Hepatocyte (in vitro differentiated cells): ENCODE measurements around the gene CDK16. TPM values are rescaled to one million over a fixed set of nuclear protein-coding genes. Genes with fewer than 3 reads are reported as not detected.
A peak's percentile ranks its signal among the peaks of the same experiment; 100 is the strongest.

Experiments
- DNase-seq: peaks from one replicate; pipeline ENCODE4 v3.0.0-alpha.2; 2016; ENCODE audit warnings: low spot score
- H2AFZ ChIP-seq: fragments of 200-600 bp; sonication (generic); 2 replicates; pipeline ENCODE4 v1.6.0; 2016; ENCODE audit warnings: antibody characterized with exemption, mild to moderate bottlenecking
- H3K27ac ChIP-seq: fragments of 200-600 bp; sonication (generic); 2 replicates; pipeline ENCODE4 v1.5.1; 2016; ENCODE audit warnings: mild to moderate bottlenecking
- H3K27me3 ChIP-seq: fragments of 200-600 bp; sonication (generic); 2 replicates; pipeline ENCODE4 v1.6.1; 2016
- H3K36me3 ChIP-seq: fragments of 200-600 bp; sonication (generic); replicated peaks from 2 replicates; pipeline ENCODE4 v1.5.1; 2016; ENCODE audit warnings: low read depth; ENCODE audit not compliant: insufficient read depth
- H3K4me1 ChIP-seq: fragments of 200-600 bp; sonication (generic); 2 replicates; pipeline ENCODE4 v1.5.1; 2016; ENCODE audit warnings: mild to moderate bottlenecking, moderate library complexity; ENCODE audit not compliant: insufficient read depth
- H3K4me2 ChIP-seq: fragments of 200-600 bp; sonication (generic); 2 replicates; pipeline ENCODE4 v1.6.0; 2016
- H3K4me3 ChIP-seq: fragments of 200-600 bp; sonication (generic); 2 replicates; pipeline ENCODE4 v1.5.1; 2016; ENCODE audit warnings: mild to moderate bottlenecking
- H3K79me2 ChIP-seq: fragments of 200-600 bp; sonication (generic); 2 replicates; pipeline ENCODE4 v1.6.0; 2017; ENCODE audit warnings: mild to moderate bottlenecking
- H3K9me2 ChIP-seq: fragments of 200-600 bp; sonication (generic); replicated peaks from 2 replicates; pipeline ENCODE4 v1.6.0; 2017; ENCODE audit warnings: mild to moderate bottlenecking; ENCODE audit not compliant: insufficient read depth
- H3K9me3 ChIP-seq: fragments of 200-600 bp; sonication (generic); 2 replicates; pipeline ENCODE4 v1.5.1; 2016; ENCODE audit warnings: low read depth, mild to moderate bottlenecking
- H4K20me1 ChIP-seq: fragments of 200-600 bp; sonication (generic); 2 replicates; pipeline ENCODE4 v1.6.0; 2016; ENCODE audit warnings: mild to moderate bottlenecking; ENCODE audit not compliant: insufficient read depth, poor library complexity, severe bottlenecking
- EZH2 ChIP-seq: fragments of 200-600 bp; sonication (generic); IDR thresholded peaks from 2 replicates; pipeline ENCODE4 v1.6.1; 2016; ENCODE audit warnings: antibody characterized with exemption, mild to moderate bottlenecking, borderline replicate concordance
- EZH2phosphoT487 ChIP-seq: fragments of 200-600 bp; sonication (generic); IDR thresholded peaks from one replicate; pipeline ENCODE4 v1.6.1; 2018; ENCODE audit warnings: antibody characterized with exemption, mild to moderate bottlenecking, low read depth, moderate library complexity; ENCODE audit not compliant: unreplicated experiment, severe bottlenecking
- WGBS: methylation state at CpG from one replicate; pipeline ENCODE4 v1.1.6; 2016; ENCODE audit warnings: low lambda C conversion rate; ENCODE audit errors: missing lambda C conversion rate; 5-methylcytosine and 5-hydroxymethylcytosine counted together
- polyA plus RNA-seq: library from polyadenylated mRNA; unstranded; fragments of >200 nt; fragmentation: Nextera tagmentation; extraction: Ambion mirVana; gene quantifications from 2 replicates; pipeline ENCODE4 v1.2.1, GENCODE V29; 2016
- total RNA-seq: library from RNA; depleted of rRNA; stranded (reverse); fragments of >200 nt; gene quantifications from 2 replicates; pipeline ENCODE4 v1.2.3, GENCODE V29; 2014
- TF ChIP-seq, protein P1 (sequence below): fragments of 200-600 bp; sonication (generic); IDR thresholded peaks from 2 replicates; pipeline ENCODE4 v1.5.1; 2016; ENCODE audit warnings: antibody characterized with exemption, mild to moderate bottlenecking; ENCODE audit not compliant: poor library complexity

The CDK16 gene
- total RNA-seq (121 and 130 TPM in 2 replicates), polyA plus RNA-seq (190 and 210 TPM in 2 replicates)

DNA sequence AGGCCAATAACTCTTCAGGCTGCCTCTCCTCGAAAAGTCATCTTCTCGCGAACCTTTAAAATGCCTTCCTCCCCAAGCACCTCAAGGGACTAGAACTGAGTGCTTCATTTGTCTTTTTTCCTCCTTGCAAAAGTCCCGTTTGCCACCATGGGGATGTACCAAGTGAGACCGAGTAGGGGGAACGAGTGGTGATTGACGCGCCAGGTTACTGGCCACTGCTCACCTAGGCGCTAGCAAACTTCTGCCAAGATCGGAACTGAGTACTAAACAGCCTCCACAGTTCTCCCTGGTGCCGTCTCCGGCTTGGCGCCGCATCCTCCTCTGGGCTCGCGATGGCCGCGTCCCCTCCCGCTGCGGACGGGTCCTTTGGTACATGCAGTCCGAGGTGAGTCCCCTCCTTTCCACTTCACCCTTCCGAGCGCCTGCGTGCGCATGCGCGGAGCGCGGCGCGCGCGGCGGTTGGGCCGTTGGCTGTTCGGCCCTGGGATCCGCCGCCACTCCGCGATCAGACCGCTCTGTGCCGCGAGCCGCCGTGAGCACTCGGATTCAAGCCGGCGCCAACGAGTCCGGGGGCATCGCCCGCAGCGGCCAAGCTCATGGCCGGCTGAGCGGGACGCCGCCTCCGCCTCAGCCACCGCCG lies at the start of gene CDK16:
CDK16 (plus strand) TSS at position 402 of the 640 bp plus-strand sequence. CDS start 4,877 bp downstream, outside the sequence.
- H3K4me2 ChIP-seq, result peak within 1 kb of the TSS; percentile 97
- H4K20me1 ChIP-seq, result peaks cover 41% of the 10 kb centered on the region
- DNase-seq, result peak; percentile 91
- no peaks in the 10 kb centered on the region for H3K9me2 ChIP-seq
- H3K4me3 ChIP-seq, result peak within 1 kb of the TSS; percentile 56
- no peak for TF ChIP-seq EZH2
- TF ChIP-seq, protein P1, sequence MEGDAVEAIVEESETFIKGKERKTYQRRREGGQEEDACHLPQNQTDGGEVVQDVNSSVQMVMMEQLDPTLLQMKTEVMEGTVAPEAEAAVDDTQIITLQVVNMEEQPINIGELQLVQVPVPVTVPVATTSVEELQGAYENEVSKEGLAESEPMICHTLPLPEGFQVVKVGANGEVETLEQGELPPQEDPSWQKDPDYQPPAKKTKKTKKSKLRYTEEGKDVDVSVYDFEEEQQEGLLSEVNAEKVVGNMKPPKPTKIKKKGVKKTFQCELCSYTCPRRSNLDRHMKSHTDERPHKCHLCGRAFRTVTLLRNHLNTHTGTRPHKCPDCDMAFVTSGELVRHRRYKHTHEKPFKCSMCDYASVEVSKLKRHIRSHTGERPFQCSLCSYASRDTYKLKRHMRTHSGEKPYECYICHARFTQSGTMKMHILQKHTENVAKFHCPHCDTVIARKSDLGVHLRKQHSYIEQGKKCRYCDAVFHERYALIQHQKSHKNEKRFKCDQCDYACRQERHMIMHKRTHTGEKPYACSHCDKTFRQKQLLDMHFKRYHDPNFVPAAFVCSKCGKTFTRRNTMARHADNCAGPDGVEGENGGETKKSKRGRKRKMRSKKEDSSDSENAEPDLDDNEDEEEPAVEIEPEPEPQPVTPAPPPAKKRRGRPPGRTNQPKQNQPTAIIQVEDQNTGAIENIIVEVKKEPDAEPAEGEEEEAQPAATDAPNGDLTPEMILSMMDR, result no peak
- TF ChIP-seq EZH2phosphoT487, result no peak
- peak within 1 kb of the TSS; percentile 99 for H3K27ac ChIP-seq
- under 1% methylated on average over 44 of the region's 61 CpGs for WGBS
- peaks cover 45% of the 10 kb centered on the region for H3K79me2 ChIP-seq
- no peaks in the 10 kb centered on the region for H3K36me3 ChIP-seq
- no peaks in the 10 kb centered on the region for H3K27me3 ChIP-seq
- H3K9me3 ChIP-seq, result no peaks in the 10 kb centered on the region
- peaks cover 25% of the 10 kb centered on the region for H3K4me1 ChIP-seq
- peak within 1 kb of the TSS; percentile 82 for H2AFZ ChIP-seq

DNA sequence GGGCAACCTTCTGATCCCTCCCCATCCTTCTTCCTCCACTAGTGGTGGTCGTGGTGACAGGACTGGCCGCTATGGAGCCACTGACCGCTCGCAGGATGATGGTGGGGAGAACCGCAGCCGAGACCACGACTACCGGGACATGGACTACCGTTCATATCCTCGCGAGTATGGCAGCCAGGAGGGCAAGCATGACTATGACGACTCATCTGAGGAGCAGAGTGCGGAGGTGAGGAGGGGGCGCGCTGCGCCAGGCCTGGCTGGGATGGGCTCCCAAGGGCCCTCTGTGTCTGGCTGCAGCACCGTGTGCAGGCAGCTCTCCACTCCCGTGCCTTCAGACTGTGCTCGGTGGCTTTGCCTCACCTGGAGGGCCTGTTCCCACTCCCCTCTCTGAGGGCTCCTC lies 49.2 kb upstream of the CDK16 start:
- Histone ChIP-seq H3K4me3 (no peak overlapping the region), H3K4me2 (no peak overlapping the region), H3K27me3 (no peaks in the 10 kb centered on the region), H3K79me2 (peaks cover 24% of the 10 kb centered on the region), H2AFZ (no peak overlapping the region), H3K27ac (no peak overlapping the region), H3K9me2 (no peaks in the 10 kb centered on the region), H3K36me3 (no peaks in the 10 kb centered on the region), H4K20me1 (no peaks in the 10 kb centered on the region), H3K4me1 (no peaks in the 10 kb centered on the region), H3K9me3 (no peaks in the 10 kb centered on the region)
- 92% methylated on average over 19 of the region's 19 CpGs for WGBS
- no peak for TF ChIP-seq EZH2
- TF ChIP-seq EZH2phosphoT487, result no peak
- TF ChIP-seq, protein P1, result no peak
- DNase-seq, result no peak

DNA sequence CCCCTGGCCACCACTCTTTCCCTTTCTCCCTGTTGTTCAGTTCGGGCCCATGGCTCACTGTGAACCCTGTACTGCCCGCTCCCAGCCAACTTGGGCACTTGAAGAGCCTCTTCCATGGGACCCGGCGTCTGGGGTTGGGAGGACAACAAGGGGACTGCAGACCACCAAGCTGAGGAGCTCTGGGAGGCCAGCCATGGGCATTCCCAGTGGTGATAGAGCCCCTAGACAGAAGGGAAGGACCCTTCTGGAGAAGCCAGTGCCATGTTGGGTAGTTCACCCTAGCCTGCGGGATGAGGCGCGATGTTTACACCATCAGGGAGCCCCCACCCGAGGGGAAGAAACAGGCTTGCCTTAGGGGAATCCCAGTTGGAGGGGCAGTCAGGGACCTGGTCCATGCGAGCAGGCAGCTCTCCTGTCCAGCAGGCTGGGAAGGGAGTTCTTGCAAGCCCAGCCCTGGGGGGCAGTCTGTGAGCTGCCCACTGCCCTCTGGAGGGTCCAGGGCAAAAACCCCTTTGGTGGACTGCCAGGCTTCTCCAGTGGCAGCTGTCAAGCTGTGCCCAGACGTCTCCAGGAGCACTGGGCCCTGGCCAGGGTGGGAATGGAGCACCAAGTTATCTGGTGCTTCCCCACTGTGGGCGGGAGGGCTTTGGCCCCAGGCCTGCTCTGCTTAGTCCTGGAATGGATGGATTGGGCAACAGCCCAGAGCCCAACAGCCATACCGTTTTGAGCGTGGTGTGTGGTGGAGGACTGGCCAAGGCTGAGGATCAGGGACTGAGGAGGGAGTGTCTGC lies 48.6 kb upstream of the CDK16 start:
- WGBS, result 84% methylated on average over 13 of the region's 13 CpGs
- Histone ChIP-seq H3K4me2 (no peak overlapping the region), H4K20me1 (no peaks in the 10 kb centered on the region), H3K4me1 (no peaks in the 10 kb centered on the region), H3K36me3 (no peaks in the 10 kb centered on the region), H3K4me3 (no peak overlapping the region), H3K27me3 (no peaks in the 10 kb centered on the region), H3K9me3 (no peaks in the 10 kb centered on the region), H2AFZ (no peak overlapping the region), H3K27ac (no peak overlapping the region), H3K9me2 (no peaks in the 10 kb centered on the region), H3K79me2 (peaks cover 18% of the 10 kb centered on the region)
- DNase-seq, result peak; percentile 26
- TF ChIP-seq EZH2, result no peak
- TF ChIP-seq EZH2phosphoT487, result no peak
- TF ChIP-seq, protein P1, result no peak
